ENCODE data around the gene STAT5B.

DNA sequence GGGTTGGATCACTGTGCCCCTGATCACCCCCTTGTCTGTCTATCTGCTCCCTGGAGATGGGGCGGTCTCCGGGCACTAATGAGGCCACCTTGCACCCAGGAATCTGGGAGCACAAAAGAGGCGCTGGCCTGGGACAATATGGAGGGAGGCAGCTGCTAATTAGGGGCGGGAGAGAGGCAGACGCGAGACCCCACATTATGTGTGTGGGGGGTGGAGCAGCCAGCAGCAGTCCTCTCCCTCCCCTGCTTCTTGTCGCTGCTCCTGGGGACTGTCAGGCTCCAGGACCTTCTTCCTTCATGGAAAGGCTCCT, 90.6 kb downstream of the STAT5B start:
- TF ChIP-seq NRF1 (conservative IDR thresholded peaks at IDR 0.05 in 1 of 2, IDR thresholded peaks at IDR 0.05 in 1 of 2), result no peak
- TF ChIP-seq SMAD3 (CRISPR knock-in tag; conservative IDR thresholded peaks at IDR 0.05), result no peak
- TF ChIP-seq ZNF778 (CRISPR knock-in tag; IDR thresholded peaks at IDR 0.05), result no peak
- TF ChIP-seq, protein P1, sequence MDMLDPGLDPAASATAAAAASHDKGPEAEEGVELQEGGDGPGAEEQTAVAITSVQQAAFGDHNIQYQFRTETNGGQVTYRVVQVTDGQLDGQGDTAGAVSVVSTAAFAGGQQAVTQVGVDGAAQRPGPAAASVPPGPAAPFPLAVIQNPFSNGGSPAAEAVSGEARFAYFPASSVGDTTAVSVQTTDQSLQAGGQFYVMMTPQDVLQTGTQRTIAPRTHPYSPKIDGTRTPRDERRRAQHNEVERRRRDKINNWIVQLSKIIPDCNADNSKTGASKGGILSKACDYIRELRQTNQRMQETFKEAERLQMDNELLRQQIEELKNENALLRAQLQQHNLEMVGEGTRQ (CRISPR knock-in tag; IDR thresholded peaks at IDR 0.05), result no peak
- TF ChIP-seq, protein P2, sequence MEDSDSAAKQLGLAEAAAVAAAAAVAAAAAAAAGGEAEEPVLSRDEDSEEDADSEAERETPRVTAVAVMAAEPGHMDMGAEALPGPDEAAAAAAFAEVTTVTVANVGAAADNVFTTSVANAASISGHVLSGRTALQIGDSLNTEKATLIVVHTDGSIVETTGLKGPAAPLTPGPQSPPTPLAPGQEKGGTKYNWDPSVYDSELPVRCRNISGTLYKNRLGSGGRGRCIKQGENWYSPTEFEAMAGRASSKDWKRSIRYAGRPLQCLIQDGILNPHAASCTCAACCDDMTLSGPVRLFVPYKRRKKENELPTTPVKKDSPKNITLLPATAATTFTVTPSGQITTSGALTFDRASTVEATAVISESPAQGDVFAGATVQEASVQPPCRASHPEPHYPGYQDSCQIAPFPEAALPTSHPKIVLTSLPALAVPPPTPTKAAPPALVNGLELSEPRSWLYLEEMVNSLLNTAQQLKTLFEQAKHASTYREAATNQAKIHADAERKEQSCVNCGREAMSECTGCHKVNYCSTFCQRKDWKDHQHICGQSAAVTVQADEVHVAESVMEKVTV (CRISPR knock-in tag; IDR thresholded peaks at IDR 0.05), result no peak
- no peak for TF ChIP-seq MTA3 (IDR thresholded peaks at IDR 0.05; ENCODE audit: borderline replicate concordance)
- TF ChIP-seq, protein P3, sequence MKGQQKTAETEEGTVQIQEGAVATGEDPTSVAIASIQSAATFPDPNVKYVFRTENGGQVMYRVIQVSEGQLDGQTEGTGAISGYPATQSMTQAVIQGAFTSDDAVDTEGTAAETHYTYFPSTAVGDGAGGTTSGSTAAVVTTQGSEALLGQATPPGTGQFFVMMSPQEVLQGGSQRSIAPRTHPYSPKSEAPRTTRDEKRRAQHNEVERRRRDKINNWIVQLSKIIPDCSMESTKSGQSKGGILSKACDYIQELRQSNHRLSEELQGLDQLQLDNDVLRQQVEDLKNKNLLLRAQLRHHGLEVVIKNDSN (CRISPR knock-in tag; IDR thresholded peaks at IDR 0.05), result no peak

Measured in K562 (cell line).